Esophagus squamous epithelium (tissue), 4 donors: ENCODE data around the gene CLEC10A.

Source experiments
- CTCF ChIP-seq, 6 experiments: fragments of 450-650 bp in 4 of 6; fragments of 200-600 bp in 2 of 6; sonication (generic) in 2 of 6; IDR thresholded peaks; one replicate each; pipeline ENCODE4 v1.5.1; 2016 to 2019; ENCODE audit warnings: antibody characterized with exemption in 6 of 6, mild to moderate bottlenecking in 4 of 6, moderate library complexity in 4 of 6
- POLR2A ChIP-seq, 4 donors: fragments of 450-650 bp; IDR thresholded peaks; one replicate each; pipeline ENCODE4 v1.6.1; 2017; ENCODE audit warnings: antibody characterized with exemption in 4 of 4, mild to moderate bottlenecking in 4 of 4, moderate library complexity in 3 of 4

GRCh38 chr17:7094652-7095019 is 14.6 kb upstream of the CLEC10A start:
- TF ChIP-seq CTCF (IDR thresholded peaks at IDR 0.05): no peak
- TF ChIP-seq POLR2A (IDR thresholded peaks at IDR 0.05): no peak
